Neural progenitor cell (in vitro differentiated cells): ENCODE data around the gene ZNF277.
A peak's percentile ranks its signal among the peaks of the same experiment; 100 is the strongest.

Source experiments
- EZH2 ChIP-seq: fragments of 200-600 bp; sonication (generic); IDR thresholded peaks from 2 replicates; pipeline ENCODE4 v1.6.1; 2017; ENCODE audit warnings: antibody characterized with exemption, mild to moderate bottlenecking, moderate library complexity
- TF ChIP-seq, protein P1 (sequence below): fragments of 200-600 bp; sonication (generic); IDR thresholded peaks from 2 replicates; pipeline ENCODE4 v1.5.1; 2017; ENCODE audit warnings: antibody characterized with exemption, mild to moderate bottlenecking

DNA sequence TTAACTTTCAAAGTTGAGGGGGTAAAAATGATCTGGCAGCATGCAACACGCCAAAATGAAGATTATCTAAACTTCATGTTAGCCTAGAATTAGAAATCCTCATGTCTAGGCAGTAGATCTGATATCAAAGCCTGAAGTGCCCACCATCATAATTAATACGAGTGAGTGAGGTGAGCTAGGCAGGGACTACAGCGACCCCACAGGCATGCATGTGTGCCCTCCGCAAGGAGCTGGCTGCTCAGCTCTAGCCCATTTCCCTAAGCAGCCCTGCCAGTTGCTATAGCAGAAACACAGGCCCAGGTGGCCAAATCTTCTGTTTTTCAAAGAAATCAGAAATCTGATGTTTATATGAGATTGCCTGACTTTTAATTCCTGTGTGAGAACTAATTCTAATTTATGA is 150.6 kb downstream of the ZNF277 start:
- TF ChIP-seq, protein P1, sequence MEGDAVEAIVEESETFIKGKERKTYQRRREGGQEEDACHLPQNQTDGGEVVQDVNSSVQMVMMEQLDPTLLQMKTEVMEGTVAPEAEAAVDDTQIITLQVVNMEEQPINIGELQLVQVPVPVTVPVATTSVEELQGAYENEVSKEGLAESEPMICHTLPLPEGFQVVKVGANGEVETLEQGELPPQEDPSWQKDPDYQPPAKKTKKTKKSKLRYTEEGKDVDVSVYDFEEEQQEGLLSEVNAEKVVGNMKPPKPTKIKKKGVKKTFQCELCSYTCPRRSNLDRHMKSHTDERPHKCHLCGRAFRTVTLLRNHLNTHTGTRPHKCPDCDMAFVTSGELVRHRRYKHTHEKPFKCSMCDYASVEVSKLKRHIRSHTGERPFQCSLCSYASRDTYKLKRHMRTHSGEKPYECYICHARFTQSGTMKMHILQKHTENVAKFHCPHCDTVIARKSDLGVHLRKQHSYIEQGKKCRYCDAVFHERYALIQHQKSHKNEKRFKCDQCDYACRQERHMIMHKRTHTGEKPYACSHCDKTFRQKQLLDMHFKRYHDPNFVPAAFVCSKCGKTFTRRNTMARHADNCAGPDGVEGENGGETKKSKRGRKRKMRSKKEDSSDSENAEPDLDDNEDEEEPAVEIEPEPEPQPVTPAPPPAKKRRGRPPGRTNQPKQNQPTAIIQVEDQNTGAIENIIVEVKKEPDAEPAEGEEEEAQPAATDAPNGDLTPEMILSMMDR = peak; percentile 24
- no peak for TF ChIP-seq EZH2
